HepG2 (cell line): Measurements from ENCODE around the gene BACH2. TPM values are rescaled to one million over a fixed set of nuclear protein-coding genes. Genes with fewer than 3 reads are reported as not detected.

ENCODE experiments used
- ATAC-seq: fragments of 200-7000 bp; cut with Tn5 transposase; 3 replicates; pipeline ENCODE4 v1.9.1; 2020; ENCODE audit warnings: mild to moderate bottlenecking, moderate library complexity
- BruUV-seq: library from RNA; stranded (reverse); fragments of 400-500 nt; replicated peaks from 2 replicates; lab custom pipeline; 2021; lab: Mats Ljungman, UMichigan
- CTCF ChIA-PET: fragments of 300-600 bp; formaldehyde crosslinking; extraction: SDS; loops from one replicate; lab custom pipeline; 2021; ENCODE audit warnings: low total read pairs, inconsistent platforms, low intra/inter-chr PET ratio; lab: Yijun Ruan, JAX
- POLR2A ChIA-PET: fragments of 350-600 bp; sonication (Branson Sonifier 250); formaldehyde crosslinking; loops from one replicate; lab custom pipeline; 2020; ENCODE audit warnings: antibody characterized with exemption, inconsistent platforms; lab: Yijun Ruan, JAX
- DNase-seq: peaks from one replicate; pipeline ENCODE4 v3.0.0-alpha.2; 2015; ENCODE audit warnings: low spot score
- FAIRE-seq: peaks from 3 replicates; lab custom pipeline; 2011; peaks lifted over from hg19 to GRCh38; lab: Jason Lieb, UNC
- H2AFZ ChIP-seq: one replicate; pipeline ENCODE4 v1.6.1; 2011; ENCODE audit warnings: low read length, inconsistent platforms
- H3K27ac ChIP-seq: fragments of 300-600 bp; 3 replicates; pipeline ENCODE4 v1.8.0; 2011; ENCODE audit warnings: mixed run types, mild to moderate bottlenecking, mixed read lengths, low read length, inconsistent platforms; ENCODE audit not compliant: insufficient read depth; ENCODE audit errors: extremely low read length
- H3K27me3 ChIP-seq, 2 experiments: fragments of 200-600 bp in 1 of 2; 2 replicates in 1 of 2; 3 replicates in 1 of 2; pipeline versions ENCODE4 v1.6.0 to v1.8.0; 2011; ENCODE audit warnings: low read length in 2 of 2, mild to moderate bottlenecking in 2 of 2, moderate library complexity in 2 of 2, inconsistent platforms in 1 of 2; ENCODE audit not compliant: insufficient read depth in 2 of 2, control insufficient read depth in 1 of 2
- H3K36me3 ChIP-seq, 2 experiments: fragments of 200-600 bp in 1 of 2; replicated peaks in 1 of 2; 2 replicates in 1 of 2; 3 replicates in 1 of 2; pipeline versions ENCODE4 v1.5.1 to v1.8.0; 2011; ENCODE audit warnings: low read length in 2 of 2, inconsistent platforms in 1 of 2; ENCODE audit not compliant: insufficient read depth in 2 of 2, control insufficient read depth in 1 of 2
- H3K4me1 ChIP-seq: 2 replicates; pipeline ENCODE4 v1.5.1; 2012; ENCODE audit warnings: low read length, inconsistent platforms; ENCODE audit not compliant: insufficient read depth
- H3K4me2 ChIP-seq: 2 replicates; pipeline ENCODE4 v1.6.0; 2011; ENCODE audit warnings: low read depth, low read length, inconsistent platforms
- H3K4me3 ChIP-seq, 3 experiments: fragments of 200-600 bp in 1 of 3; sonication (generic), shearing (Covaris generic) in 1 of 3; replicated peaks in 1 of 3; 2 replicates each; pipeline ENCODE4 v1.5.1; 2011 to 2016; ENCODE audit warnings: low read length in 3 of 3, inconsistent platforms in 2 of 3, low read depth in 2 of 3, mild to moderate bottlenecking in 2 of 3, control low read depth in 1 of 3, mixed read lengths in 1 of 3; ENCODE audit not compliant: insufficient read depth in 1 of 3
- H3K79me2 ChIP-seq: one replicate; pipeline ENCODE4 v1.6.1; 2011; ENCODE audit warnings: low read length, inconsistent platforms; ENCODE audit not compliant: insufficient read depth
- H3K9ac ChIP-seq: 2 replicates; pipeline ENCODE4 v1.6.0; 2011; ENCODE audit warnings: mild to moderate bottlenecking, low read depth, low read length, inconsistent platforms; ENCODE audit not compliant: insufficient read depth
- H3K9me3 ChIP-seq: 2 replicates; pipeline ENCODE4 v1.5.1; 2012; ENCODE audit warnings: mild to moderate bottlenecking, low read length
- H4K20me1 ChIP-seq: 2 replicates; pipeline ENCODE4 v1.6.0; 2011; ENCODE audit warnings: inconsistent platforms, mild to moderate bottlenecking, low read length, moderate library complexity; ENCODE audit not compliant: insufficient read depth
- AGO1 ChIP-seq: fragments of 200-400 bp; formaldehyde crosslinking; IDR thresholded peaks from 2 replicates; pipeline ENCODE4 v1.6.1; 2017; ENCODE audit warnings: mild to moderate bottlenecking, low read depth, low read length, moderate library complexity; ENCODE audit not compliant: poor library complexity, severe bottlenecking
- ATRX ChIP-seq: sonication (generic); formaldehyde crosslinking; IDR thresholded peaks from 2 replicates; pipeline ENCODE4 v1.4.0; 2020; ENCODE audit warnings: missing genetic modification reagents, borderline replicate concordance
- MAFF ChIP-seq: IDR thresholded peaks from 2 replicates; pipeline ENCODE4 v1.6.1; 2011; ENCODE audit warnings: low read depth, low read length, improper control_type of control experiment
- MAFK ChIP-seq, 2 experiments: IDR thresholded peaks in 1 of 2; conservative IDR thresholded peaks in 1 of 2; 2 replicates each; pipeline ENCODE4 v1.6.1; 2011; ENCODE audit warnings: improper control_type of control experiment in 2 of 2, low read length in 2 of 2
- NKX3-1 ChIP-seq: sonication (generic); formaldehyde crosslinking; IDR thresholded peaks from 2 replicates; pipeline ENCODE4 v1.5.0; 2020; ENCODE audit warnings: missing genetic modification reagents
- PHF8 ChIP-seq: sonication (generic); formaldehyde crosslinking; IDR thresholded peaks from 2 replicates; pipeline ENCODE4 v1.5.0; 2020; ENCODE audit warnings: missing genetic modification reagents
- SP5 ChIP-seq: IDR thresholded peaks from 2 replicates; pipeline ENCODE4 v1.6.1; 2016; ENCODE audit warnings: low read depth, borderline replicate concordance
- ZNF616 ChIP-seq: sonication (generic); formaldehyde crosslinking; IDR thresholded peaks from 2 replicates; pipeline ENCODE4 v1.5.0; 2020; ENCODE audit warnings: low read depth, mild to moderate bottlenecking, missing genetic modification reagents
- ZNF75D ChIP-seq: sonication (generic); formaldehyde crosslinking; IDR thresholded peaks from 2 replicates; pipeline ENCODE4 v1.8.1; 2023; ENCODE audit warnings: missing genetic modification reagents, mild to moderate bottlenecking, borderline replicate concordance
- WGBS: methylation state at CpG from one replicate; pipeline ENCODE4 v1.1.6; 2017; ENCODE audit warnings: low lambda C conversion rate; 5-methylcytosine and 5-hydroxymethylcytosine counted together
- in situ Hi-C: cut with HindIII; loops from 2 replicates; pipeline ENCODE4 v1.10.0; 2017; ENCODE audit warnings: low pct_unique_long_range_greater_than_20kb; ENCODE audit not compliant: extremely low pct_ligation_motif_present
- intact Hi-C: fragments of 100-400 bp; cut with micrococcal nuclease; formaldehyde crosslinking; loops from one replicate; pipeline ENCODE4 v1.10.0; 2022; ENCODE audit not compliant: unreplicated experiment
- polyA plus RNA-seq, 8 experiments: library from polyadenylated mRNA; depleted of rRNA in 3 of 8; stranded (reverse) in 7 of 8; unstranded in 1 of 8; fragments of >200 nt; fragmentation: Illumina TruSeq in 4 of 8; extraction: Trizol in 4 of 8; gene quantifications; 2 replicates each; pipeline versions ENCODE4 v1.2.1 to v1.2.3, GENCODE V29; 2011 to 2016; ENCODE audit warnings: low read depth in 4 of 8, missing spikeins in 1 of 8, mixed read lengths in 1 of 8; ENCODE audit not compliant: insufficient read depth in 1 of 8
- total RNA-seq, 5 experiments: library from RNA; depleted of rRNA; stranded (reverse); fragments of >200 nt; fragmentation: Illumina TruSeq; extraction: Trizol; gene quantifications; 2 replicates each; pipeline ENCODE4 v1.2.3, GENCODE V29; 2016; ENCODE audit warnings: low read depth in 1 of 5
- TF ChIP-seq, protein P1 (sequence below): sonication (generic); formaldehyde crosslinking; IDR thresholded peaks from 2 replicates; pipeline ENCODE4 v1.5.0; 2020; ENCODE audit warnings: missing genetic modification reagents

Gene BACH2
- total and polyA plus RNA-seq, 2 of the 13 experiments (the other 11 are each of a cell fraction or from before 2014, with no cell fraction given), result 0.01 TPM; not detected in 1

GRCh38 chr6:89978749-89979145 is 317.9 kb downstream of the BACH2 start:
- no peak for ATAC-seq
- Histone ChIP-seq H3K4me3 (no peak overlapping the region), H3K9me3 (no peaks in the 10 kb centered on the region), H2AFZ (no peak overlapping the region), H3K36me3 (no peaks in the 10 kb centered on the region), H3K4me2 (no peak overlapping the region), H3K9ac (no peak overlapping the region), H3K79me2 (no peaks in the 10 kb centered on the region), H3K4me1 (no peaks in the 10 kb centered on the region), H4K20me1 (no peaks in the 10 kb centered on the region), H3K27ac (no peak overlapping the region), H3K27me3 (peaks cover 0 to 10% of the 10 kb centered on the region in 2 experiments; a peak in 3 of 5 replicates)
- no TSS peak for BruUV-seq
- intact Hi-C loops, result loop anchor here (10.0 kb wide), 1 partner anchor 196 kb away; no protein-coding TSS in a partner anchor
- TF ChIP-seq ZNF616 (CRISPR knock-in tag) (no peak), SP5 (CRISPR knock-in tag) (no peak), NKX3-1 (CRISPR knock-in tag) (no peak), PHF8 (CRISPR knock-in tag) (no peak), ZNF75D (CRISPR knock-in tag) (no peak), AGO1 (no peak), MAFF (no peak), ATRX (CRISPR knock-in tag) (no peak), MAFK (conservative IDR thresholded peaks at IDR 0.05 in 1 of 2, IDR thresholded peaks at IDR 0.05 in 1 of 2; ENCODE audit: low read length in 2 of 2) (no peak)
- TF ChIP-seq, protein P1, sequence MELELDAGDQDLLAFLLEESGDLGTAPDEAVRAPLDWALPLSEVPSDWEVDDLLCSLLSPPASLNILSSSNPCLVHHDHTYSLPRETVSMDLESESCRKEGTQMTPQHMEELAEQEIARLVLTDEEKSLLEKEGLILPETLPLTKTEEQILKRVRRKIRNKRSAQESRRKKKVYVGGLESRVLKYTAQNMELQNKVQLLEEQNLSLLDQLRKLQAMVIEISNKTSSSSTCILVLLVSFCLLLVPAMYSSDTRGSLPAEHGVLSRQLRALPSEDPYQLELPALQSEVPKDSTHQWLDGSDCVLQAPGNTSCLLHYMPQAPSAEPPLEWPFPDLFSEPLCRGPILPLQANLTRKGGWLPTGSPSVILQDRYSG, result no peak
- POLR2A ChIA-PET, result no interaction called here
- FAIRE-seq, result no peak
- 13% methylated on average over 5 of the region's 5 CpGs for WGBS
- DNase-seq, result no peak
- CTCF ChIA-PET, result no interaction called here
- in situ Hi-C loops, result no loop called here
